Measurements from ENCODE around the gene GRAP2.

Gene GRAP2

DNA sequence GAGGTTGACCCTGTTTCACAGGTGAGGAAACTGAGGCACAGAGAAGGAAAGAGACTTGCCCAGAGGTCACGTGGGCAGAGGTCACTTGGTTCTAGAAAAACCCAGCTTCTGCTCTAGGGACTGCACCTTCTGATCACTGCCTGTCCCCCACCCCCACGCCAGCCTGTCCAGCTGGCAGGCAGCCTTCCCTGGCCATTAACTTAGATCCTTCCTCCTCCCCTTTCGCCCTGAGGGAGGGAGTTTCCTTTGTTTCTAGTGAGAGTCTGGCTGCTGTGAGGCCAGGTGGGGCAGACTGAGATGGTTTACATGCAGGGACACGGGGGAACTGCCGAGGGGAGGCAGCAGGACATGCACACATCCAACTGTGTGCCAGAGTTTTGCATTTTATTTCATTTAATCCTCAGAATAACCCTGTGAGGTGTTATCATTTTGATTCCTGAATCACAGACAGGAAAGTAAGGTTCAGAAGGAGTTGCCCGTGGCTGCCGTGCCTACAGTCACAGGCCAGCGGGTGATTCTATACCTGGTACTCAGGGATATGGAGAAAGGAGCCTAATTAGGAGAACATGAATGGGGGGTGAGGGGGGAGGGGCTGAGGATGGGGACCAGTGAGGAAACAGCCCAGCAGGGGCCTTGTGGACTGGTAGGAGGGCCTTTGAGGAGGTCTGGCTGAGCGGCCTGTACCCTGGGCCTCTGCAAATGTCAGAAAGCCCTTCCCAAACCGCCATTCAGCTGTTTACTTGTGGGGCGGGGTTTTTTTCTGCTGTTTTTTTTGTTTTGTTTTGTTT, 97.2 kb downstream of the GRAP2 start:
- H3K4me2 ChIP-seq, result no peak overlapping the region
- H3K27ac ChIP-seq, result no peak overlapping the region
- peaks cover 24% of the 10 kb centered on the region for H3K27me3 ChIP-seq
- no peak overlapping the region for H3K4me3 ChIP-seq
- peaks cover 20% of the 10 kb centered on the region for H3K4me1 ChIP-seq
- no peaks in the 10 kb centered on the region; the same call in 1 of the 2 replicates for H3K9me3 ChIP-seq
- H3K36me3 ChIP-seq, result no peaks in the 10 kb centered on the region
- H4K20me1 ChIP-seq, result no peaks in the 10 kb centered on the region
- TF ChIP-seq Cebpa-rat (IDR thresholded peaks at IDR 0.05), result no peak
- no peak overlapping the region for H3K9ac ChIP-seq

DNA sequence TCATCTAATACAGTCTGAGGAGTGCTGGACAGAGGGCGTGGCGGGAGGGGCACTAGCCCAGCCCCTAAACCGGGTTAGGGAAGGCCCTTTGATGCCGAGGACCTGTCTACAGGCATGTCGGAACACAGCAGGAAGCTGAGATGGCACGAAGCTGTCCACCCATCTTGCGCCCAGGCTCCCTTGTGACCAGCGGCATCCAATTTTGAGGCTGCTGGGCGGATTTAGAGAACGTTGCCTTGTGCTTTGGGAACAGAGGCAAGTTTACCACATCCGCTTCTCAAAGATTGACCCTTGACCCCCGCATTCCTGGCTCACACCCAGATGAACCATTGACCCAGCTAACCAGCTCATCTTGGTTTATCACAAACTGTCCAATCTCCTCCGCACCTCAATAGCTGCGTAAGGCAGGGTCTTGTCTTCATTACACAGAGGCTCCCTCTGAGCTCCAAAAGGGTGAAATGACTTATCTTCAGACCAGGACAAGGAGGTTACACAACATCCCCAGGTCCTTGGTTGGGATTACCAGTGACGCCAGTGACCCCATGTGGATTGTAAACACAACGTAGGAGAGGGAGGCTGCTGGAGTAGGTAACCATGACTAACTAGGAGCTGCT, 98.4 kb downstream of the GRAP2 start:
- Histone ChIP-seq H3K4me3 (no peak overlapping the region), H3K4me1 (peaks cover 15% of the 10 kb centered on the region)

DNA sequence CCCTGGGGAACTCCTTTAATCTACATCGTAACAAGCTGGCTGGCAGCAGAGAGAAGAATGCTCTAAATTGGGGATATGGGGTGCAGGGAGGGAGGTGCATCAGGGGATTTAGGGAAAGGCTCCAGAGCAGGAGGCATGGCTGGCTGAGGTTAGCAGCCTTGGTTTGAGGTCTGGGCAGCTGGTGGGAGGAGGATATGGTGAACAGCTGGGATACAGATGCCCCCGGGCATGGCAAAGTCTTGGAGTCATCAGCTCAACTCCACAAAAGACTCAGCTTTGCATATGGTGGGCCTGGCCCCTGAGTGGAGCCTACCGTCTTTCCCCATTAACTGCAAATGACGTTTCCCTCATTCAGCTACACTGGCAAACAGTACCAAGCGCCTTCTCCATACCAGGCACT, 99.3 kb downstream of the GRAP2 start:
- Histone ChIP-seq H3K36me3 (no peaks in the 10 kb centered on the region), H3K4me1 (peaks cover 15% of the 10 kb centered on the region), H3K27ac (no peak overlapping the region), H4K20me1 (no peaks in the 10 kb centered on the region), H3K9ac (no peak overlapping the region), H3K4me2 (no peak overlapping the region), H3K9me3 (no peaks in the 10 kb centered on the region; the same call in 1 of the 2 replicates), H3K4me3 (no peak overlapping the region), H3K27me3 (peaks cover 9% of the 10 kb centered on the region)
- TF ChIP-seq Cebpa-rat (IDR thresholded peaks at IDR 0.05), result no peak

More for the DNA sequence above, 98.4 kb downstream of the GRAP2 start:
- no peak overlapping the region for H3K9ac ChIP-seq
- no peaks in the 10 kb centered on the region; the same call in 1 of the 2 replicates for H3K9me3 ChIP-seq
- H3K4me2 ChIP-seq, result no peak overlapping the region
- no peaks in the 10 kb centered on the region for H3K36me3 ChIP-seq
- no peak overlapping the region for H3K27ac ChIP-seq
- H3K27me3 ChIP-seq, result peaks cover 19% of the 10 kb centered on the region
- no peak for TF ChIP-seq Cebpa-rat (IDR thresholded peaks at IDR 0.05)
- no peaks in the 10 kb centered on the region for H4K20me1 ChIP-seq

DNA sequence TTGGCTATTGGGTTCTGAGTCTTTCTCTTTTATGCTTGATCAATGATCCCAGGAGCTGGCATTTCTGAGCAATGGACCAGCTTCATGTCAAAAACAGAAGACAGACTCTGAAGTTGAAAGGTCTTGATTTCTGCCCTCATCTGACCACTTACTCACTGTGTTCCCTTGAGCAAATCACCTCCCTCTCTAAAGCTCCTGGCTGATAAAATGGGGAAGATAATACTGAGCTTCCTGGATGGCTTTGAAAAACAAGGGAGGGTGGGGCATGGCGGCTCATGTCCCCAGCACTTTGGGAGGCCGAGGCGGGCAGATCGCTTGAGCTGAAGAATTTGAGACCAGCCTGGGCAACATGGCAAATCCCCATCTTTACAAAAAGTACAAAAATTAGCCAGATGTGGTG, 100.2 kb downstream of the GRAP2 start:
- Histone ChIP-seq H3K4me3 (no peak overlapping the region), H3K27me3 (0 out of 2 replicates have a peak, but pooled peaks cover under 1% of the 10 kb centered on the region), H3K27ac (no peak overlapping the region), H3K9ac (no peak overlapping the region), H4K20me1 (no peaks in the 10 kb centered on the region), H3K4me1 (peaks cover 24% of the 10 kb centered on the region), H3K36me3 (no peaks in the 10 kb centered on the region), H3K4me2 (no peak overlapping the region), H3K9me3 (no peaks in the 10 kb centered on the region)
- no peak for TF ChIP-seq Cebpa-rat (IDR thresholded peaks at IDR 0.05)

DNA sequence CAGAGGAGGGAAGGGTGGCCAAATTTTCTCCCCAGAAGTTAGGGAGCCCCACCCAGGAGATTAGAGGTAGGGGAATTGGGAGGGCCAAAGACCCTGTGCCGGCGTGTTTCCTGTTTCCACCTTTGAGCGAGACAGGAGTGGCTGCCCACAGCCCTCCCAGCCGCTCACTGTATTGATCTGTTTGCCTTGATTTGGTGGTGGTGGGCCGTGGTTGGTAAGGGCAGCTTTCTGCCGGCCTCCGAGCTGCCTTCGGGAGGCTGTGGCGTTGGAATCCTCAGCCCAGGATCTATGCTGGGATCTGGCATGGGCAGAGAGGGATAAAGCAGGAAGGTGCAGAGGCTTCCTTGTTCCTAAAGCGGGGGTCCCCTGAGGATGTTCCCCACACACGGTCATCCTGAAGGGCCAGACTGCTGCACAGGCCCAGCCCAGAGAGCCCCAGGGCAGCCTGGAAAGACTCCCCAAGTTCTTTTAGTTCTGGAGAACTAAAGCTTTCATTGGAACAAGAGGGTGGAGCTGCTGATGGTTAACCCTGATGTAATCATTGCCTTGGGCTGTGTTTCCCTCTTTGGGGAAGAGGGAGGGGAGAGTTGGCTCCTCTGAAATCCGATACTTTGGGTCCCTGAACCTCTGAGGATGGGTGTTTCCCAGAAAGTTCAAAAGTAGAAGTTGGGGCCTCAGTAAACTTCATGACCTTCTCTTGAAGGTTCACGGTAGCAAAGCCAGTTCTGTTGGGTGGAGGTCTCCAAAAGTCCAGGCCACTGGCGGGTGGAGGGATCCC, 101.1 kb downstream of the GRAP2 start:
- H3K9me3 ChIP-seq, result no peaks in the 10 kb centered on the region
- no peak overlapping the region for H3K9ac ChIP-seq
- no peaks in the 10 kb centered on the region for H3K27me3 ChIP-seq
- H3K4me3 ChIP-seq, result no peak overlapping the region
- H3K27ac ChIP-seq, result no peak overlapping the region
- no peaks in the 10 kb centered on the region for H4K20me1 ChIP-seq
- H3K36me3 ChIP-seq, result no peaks in the 10 kb centered on the region
- H3K4me2 ChIP-seq, result no peak overlapping the region
- peaks cover 33% of the 10 kb centered on the region for H3K4me1 ChIP-seq
- TF ChIP-seq Cebpa-rat (IDR thresholded peaks at IDR 0.05), result no peak

DNA sequence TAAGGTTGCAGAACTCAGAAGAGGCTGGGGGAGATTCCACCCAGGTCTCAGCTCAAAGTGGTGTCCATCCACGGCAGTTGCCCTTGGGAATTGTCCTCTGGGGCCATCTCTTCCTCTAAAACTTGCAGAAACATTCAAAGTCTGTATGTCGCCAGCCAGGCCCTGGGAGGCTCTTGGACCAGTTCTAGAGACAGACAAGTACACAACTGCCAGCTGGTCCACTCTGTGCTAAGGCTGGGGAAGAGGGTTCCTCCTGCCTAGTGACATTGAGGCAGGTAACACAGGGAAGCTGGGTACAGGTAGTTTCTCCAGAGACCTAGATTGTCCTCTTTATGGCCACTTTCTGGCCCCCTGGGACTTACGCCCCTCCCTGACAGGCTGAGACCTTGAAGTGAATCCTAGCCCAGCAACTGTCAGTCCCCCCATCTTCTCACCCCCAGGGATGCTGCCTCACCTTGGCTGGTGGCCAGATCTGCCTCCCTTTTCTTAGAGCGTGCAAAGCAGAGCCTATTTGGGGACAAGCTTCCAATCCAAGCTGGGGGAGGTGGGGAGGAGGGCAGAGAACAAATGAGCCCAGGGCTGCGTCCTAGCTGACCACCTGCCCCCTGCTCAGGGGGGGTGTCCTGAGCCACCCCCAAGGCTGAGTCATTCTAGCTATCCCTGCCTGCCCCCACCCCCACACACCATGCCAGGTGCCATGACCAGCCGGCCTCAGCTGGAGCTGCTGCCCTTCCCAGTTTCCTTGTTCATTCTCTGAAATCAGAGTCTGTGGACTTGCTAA, 102.2 kb downstream of the GRAP2 start:
- H3K4me3 ChIP-seq, result no peak overlapping the region
- H3K9ac ChIP-seq, result no peak overlapping the region
- H3K9me3 ChIP-seq, result no peaks in the 10 kb centered on the region
- no peaks in the 10 kb centered on the region for H3K36me3 ChIP-seq
- H3K27ac ChIP-seq, result no peak overlapping the region
- peaks cover 36% of the 10 kb centered on the region for H3K4me1 ChIP-seq
- H3K4me2 ChIP-seq, result no peak overlapping the region
- H4K20me1 ChIP-seq, result no peaks in the 10 kb centered on the region
- no peak for TF ChIP-seq Cebpa-rat (IDR thresholded peaks at IDR 0.05)
- H3K27me3 ChIP-seq, result no peaks in the 10 kb centered on the region

DNA sequence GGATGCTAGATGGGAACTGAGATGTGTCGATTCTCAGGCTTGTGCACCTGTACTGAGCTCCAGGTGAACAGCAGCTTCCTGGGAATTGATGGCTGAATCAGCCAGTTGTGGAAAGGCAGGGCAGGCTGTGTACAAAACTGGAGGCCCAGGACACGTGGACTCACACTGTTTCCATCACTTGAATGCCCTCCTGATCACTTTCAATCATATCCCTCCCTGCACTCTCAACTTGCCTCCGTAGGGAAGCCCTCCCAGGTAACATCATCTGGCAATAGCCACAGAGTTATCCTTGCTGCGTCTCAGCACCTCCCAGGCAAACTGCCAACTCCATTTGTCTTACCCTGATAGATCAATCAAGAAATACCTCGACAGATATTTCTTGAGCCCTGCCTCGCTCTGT, 104.0 kb downstream of the GRAP2 start:
- no peak overlapping the region for H3K4me3 ChIP-seq
- no peaks in the 10 kb centered on the region for H3K9me3 ChIP-seq
- H3K27ac ChIP-seq, result no peak overlapping the region
- no peaks in the 10 kb centered on the region for H3K36me3 ChIP-seq
- H3K27me3 ChIP-seq, result no peaks in the 10 kb centered on the region
- H3K9ac ChIP-seq, result no peak overlapping the region
- H4K20me1 ChIP-seq, result no peaks in the 10 kb centered on the region
- no peak overlapping the region for H3K4me2 ChIP-seq
- peaks cover 37% of the 10 kb centered on the region for H3K4me1 ChIP-seq
- TF ChIP-seq Cebpa-rat (IDR thresholded peaks at IDR 0.05), result no peak

DNA sequence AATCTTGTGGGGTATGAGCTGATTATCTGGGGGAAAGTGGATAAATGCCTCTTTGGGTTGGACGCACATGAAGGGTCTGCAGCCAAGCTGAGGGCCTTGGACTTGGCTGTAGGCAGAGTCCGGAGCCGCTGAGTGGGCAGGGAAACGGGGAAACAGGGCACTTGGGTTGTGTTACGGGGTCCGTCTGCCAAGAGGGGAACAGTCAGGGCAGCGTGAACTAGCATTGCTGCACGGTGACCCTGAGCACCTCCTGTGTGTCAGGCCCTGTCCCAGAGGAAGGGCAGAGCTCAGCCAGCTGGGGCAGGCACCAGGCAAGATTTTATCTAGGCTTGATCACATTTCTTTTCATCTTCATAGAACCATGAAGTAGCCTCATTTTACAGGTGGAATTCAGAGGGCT, 105.8 kb downstream of the GRAP2 start:
- no peak for TF ChIP-seq Cebpa-rat (IDR thresholded peaks at IDR 0.05)
- H3K9me3 ChIP-seq, result no peaks in the 10 kb centered on the region
- H3K4me3 ChIP-seq, result no peak overlapping the region
- H3K27ac ChIP-seq, result peak overlapping the region; percentile 67
- no peaks in the 10 kb centered on the region for H3K27me3 ChIP-seq
- no peaks in the 10 kb centered on the region for H4K20me1 ChIP-seq
- peaks cover 32% of the 10 kb centered on the region for H3K4me1 ChIP-seq
- H3K9ac ChIP-seq, result peak overlapping the region; percentile 38; the same call in 1 of the 2 replicates
- H3K4me2 ChIP-seq, result peak overlapping the region; percentile 85
- no peaks in the 10 kb centered on the region for H3K36me3 ChIP-seq
